Stimulated activated CD8-positive, alpha-beta memory T cell treated with anti-CD3 and anti-CD28 coated beads, Interleukin-2, amount 100 ng/mL, for 1 hour (primary cell): Measurements from ENCODE around the gene GCNT2.
"Not testable (repeated sequence)": the region's sequence is repeated elsewhere in the genome, so short reads cannot be mapped to it uniquely, and the experiment has no call there.

ENCODE experiments used
- DNase-seq, 2 donors: peaks; one replicate each; pipeline ENCODE4 v3.0.0-alpha.2; 2020; ENCODE audit warnings: low read depth in 2 of 2

GCNT2 gene

GRCh38 chr6:10580570-10580969 lies 59.4 kb downstream of the GCNT2 start:
- no peak for DNase-seq

- DNase-seq, result not testable (repeated sequence)
These were observed 60.3 kb downstream of the GCNT2 start for GRCh38 chr6:10581402-10581801.

- DNase-seq, result no peak
These were observed 61.8 kb downstream of the GCNT2 start for GRCh38 chr6:10582774-10583508.

GRCh38 chr6:10583509-10583901 lies 62.4 kb downstream of the GCNT2 start:
- DNase-seq, result no peak

- DNase-seq, result no peak
These were observed 63.5 kb downstream of the GCNT2 start for GRCh38 chr6:10584607-10585006.

GRCh38 chr6:10585209-10585845 lies 64.2 kb downstream of the GCNT2 start:
- no peak for DNase-seq

- DNase-seq, result no peak
These were observed 65.2 kb downstream of the GCNT2 start for GRCh38 chr6:10586302-10586701.

- DNase-seq, result no peak
These were observed 66.7 kb downstream of the GCNT2 start for GRCh38 chr6:10587656-10588406.

DNA sequence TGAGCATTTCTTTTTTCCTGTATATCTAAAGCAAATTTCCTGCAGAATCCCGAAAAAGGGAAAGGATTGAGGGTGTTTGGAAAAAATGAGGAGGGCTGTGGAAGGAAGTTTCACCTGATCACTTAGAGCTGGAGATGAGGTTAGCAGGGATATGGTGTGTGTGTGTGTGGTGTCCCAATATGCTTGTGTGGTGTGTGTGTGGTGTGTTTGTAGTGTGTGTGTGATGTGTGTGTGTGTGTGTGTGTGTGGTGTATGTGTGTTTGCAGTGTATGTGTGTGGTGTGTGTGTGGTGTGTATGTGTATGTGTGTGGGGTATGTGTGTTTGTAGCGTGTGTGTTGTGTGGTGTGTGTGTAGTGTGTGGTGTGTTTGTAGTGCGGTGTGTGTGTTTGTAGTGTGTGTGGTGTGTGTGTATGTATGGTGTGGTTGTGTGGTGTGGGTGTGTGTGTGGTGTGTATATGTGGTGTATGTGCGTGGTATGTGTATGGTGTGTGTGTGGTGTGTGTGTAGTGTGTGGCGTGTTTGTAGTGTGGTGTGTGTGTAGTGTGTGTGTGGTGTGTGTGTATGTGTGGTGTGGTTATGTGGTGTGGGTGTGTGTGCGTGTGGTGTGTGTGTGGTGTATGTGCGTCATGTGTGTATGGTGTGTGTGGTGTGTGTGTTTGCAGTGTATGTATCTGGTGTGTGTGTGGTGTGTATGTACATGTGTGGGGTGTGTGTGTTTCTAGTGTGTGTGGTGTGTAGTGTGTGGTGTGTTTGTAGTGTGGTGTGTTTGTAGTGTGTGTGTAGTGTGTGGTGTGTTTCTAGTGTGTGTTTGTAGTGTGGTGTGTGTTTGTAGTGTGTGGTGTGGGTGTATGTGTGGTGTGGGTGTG lies 67.6 kb downstream of the GCNT2 start:
- DNase-seq, result no peak

DNA sequence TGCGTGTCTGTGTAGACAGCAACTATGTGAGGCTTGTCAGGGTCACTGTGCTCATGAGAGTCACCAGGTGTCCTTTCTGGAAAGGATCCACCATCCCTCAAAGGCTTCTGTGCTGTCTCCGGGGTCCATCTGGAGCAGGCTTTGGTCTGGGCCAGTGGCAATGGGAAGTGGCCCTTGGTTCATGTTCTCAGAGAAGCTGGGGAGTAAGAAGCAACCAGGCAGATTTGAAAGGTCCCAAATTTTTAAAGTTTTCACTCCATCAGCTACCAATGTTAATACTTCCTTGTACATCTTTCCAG lies 68.2 kb downstream of the GCNT2 start:
- DNase-seq, result no peak

- DNase-seq, result no peak
These were observed 68.8 kb downstream of the GCNT2 start for GRCh38 chr6:10589983-10590382.

- DNase-seq, result no peak
These were observed 70.4 kb downstream of the GCNT2 start for GRCh38 chr6:10591422-10592160.

DNA sequence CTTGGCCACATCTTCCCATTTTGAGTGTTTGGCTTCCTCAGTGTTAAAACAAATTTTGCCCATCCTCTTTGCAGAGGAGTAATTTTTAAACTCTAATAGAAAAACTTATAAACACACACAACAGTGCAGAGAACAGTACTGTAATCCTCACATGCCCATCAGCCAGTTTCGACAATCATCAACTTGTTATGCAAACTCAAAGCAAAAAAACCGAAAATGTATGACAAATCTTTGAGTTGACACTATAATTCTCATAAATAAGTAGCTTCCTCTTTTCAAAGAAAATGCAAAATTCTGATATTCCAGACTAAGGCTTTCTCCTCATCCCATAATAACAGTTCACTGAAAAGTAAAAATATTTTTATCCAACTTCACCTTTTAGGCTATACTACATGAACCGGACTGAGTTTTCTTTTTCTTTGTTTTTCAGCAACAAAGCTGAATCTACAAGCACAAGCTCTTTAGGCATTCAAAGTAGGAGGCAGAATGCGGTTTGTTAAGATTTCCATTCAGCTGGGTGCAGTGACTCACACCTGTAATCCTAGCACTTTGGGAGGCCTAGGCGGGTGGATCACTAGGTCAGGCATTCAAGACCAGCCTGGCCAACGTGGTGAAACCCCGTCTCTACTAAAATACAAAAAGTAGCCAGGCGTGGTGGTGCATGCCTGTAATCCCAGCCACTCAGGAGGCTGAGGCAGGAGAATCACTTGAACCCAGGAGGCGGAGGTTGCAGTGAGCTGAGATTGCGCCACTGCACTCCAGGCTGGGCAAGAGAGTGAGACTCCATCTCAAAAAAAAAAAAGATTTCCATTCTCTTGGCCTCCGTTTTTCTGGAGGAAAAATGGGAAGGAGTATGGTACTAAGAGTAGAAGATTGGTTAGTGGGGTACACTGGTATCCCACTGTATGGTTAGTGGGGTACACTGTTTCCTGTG lies 74.8 kb downstream of the GCNT2 start:
- DNase-seq, result no peak

GRCh38 chr6:10597499-10598001 lies 76.4 kb downstream of the GCNT2 start:
- DNase-seq, result no peak

DNA sequence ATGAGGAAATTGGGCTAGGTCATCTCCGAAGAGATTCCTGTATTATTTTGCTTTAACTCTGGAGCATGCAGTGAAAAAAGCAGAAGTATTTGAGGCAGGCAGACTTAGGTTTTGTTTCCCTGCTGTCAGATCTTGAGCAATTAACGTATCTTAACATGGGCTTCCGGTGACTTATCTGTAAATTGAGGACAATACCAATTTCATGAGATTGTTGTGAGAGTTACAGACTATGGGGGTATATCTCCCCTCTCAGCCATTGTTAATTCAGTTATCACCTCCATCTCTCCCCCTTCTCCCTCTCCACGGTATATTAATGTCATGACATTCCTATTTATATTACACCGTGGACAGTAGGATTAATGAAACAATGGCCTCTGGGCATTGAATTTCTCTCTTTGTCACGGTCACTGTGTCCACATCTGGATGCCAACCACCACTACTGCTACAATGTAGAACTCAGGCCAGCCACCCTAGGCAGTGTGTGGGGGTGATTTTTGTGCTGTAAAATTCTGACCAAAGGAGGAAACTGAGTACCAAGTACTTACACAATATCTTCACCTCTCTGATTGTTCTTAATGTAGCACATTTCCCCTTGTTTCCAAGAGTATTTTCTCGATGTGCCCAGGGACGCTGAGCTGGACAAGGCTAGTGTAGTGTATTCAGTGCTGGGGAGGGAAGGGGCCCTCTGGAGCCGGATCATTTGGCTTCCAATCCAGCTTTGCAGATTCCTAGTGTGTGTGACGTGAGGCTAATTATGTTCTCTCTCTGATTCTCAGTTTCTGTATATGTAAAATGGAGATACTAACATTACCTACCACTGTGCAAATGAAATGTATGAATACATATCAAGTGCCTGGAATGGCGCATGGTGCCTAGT lies 77.2 kb downstream of the GCNT2 start:
- no peak for DNase-seq

DNA sequence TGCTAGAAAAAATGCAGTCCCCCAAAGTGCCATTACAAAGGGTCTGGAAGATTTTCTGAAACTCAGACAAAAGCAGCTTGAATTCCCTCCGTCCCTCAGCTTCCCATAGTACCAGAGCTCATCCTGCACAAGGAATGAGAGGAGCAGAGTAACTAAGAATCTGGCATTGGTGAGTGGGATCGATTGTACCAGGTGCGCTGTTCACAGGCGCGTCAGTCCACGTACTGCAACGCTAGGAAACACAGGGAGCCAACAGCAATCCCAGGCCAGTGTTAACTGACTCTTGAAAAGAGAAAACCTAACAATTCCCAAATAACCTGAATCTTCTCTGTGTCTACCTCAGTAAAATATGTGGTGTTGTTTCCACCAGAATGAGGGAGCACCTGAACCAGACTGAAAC lies 77.9 kb downstream of the GCNT2 start:
- no peak for DNase-seq

DNA sequence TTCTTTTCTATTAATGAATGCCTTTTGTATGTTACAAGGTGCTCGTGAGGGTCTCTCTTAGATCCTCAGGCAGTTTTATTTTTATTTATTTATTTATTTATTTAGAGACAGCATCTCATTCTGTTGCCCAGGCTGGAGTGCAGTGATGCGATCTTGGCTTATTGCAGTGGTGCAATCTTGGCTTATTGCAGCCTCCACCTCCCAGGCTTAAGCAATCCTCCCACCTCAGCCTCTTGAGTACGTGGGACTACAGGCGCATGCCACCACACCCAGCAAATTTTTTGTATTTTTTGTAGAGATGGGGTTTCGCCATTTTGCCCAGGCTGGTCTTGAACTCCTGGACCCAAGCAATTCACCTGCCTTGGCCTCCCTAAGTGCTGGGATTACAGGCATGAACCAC lies 79.5 kb downstream of the GCNT2 start:
- not testable (repeated sequence) for DNase-seq

GRCh38 chr6:10603219-10603618 lies 82.1 kb downstream of the GCNT2 start:
- no peak for DNase-seq

GRCh38 chr6:10609038-10609437 lies 87.9 kb downstream of the GCNT2 start:
- no peak for DNase-seq
